GM20000 (cell line): ENCODE data around the gene AURKAIP1.

Source experiments
- DNase-seq: peaks from one replicate; pipeline ENCODE4 v3.0.0; 2012; ENCODE audit warnings: low spot score
- CTCF ChIP-seq: IDR thresholded peaks from 2 replicates; pipeline ENCODE4 v1.5.1; 2012; ENCODE audit warnings: mild to moderate bottlenecking, control low read depth; ENCODE audit errors: extremely low read depth, missing control alignments

Gene AURKAIP1

DNA sequence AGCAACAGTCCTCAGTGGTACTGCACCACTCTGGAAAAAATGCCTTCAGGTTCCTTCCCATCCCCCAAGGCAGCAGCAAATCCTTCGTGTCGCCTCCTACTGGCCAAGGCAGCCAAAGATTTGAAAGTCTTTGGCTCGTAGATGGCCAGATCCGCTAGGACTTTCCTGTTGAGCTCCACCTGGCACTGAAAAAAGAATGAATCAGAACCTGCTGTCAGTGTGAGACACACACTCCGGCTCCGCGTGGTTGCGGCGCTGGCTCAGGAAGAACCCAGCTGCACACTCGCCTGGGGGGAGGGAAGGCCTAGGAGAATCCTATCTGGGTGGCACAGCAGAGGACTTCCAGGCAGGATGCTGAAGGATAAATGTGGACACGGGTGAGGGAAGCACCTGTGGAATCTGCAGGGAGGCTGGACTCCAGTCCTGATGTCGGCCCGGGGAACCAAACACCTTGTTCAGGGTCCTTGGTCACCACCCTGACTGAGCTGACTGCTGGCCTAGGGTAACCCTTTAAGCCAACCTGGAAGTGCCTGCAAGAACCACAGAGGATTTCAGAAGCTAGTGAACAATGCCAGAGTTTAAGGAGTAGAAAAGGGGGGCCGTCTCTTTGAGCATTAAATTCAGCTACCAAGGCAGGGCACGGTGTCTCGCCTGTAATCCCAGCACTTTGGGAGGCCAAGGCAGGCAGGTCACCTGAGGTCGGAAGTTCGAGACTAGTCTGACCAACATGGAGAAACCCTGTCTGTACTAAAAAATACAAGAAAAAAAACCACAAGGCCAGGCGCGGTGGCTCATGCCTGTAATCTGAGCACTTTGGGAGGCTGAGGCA lies 27.3 kb upstream of the AURKAIP1 start:
- DNase-seq: no peak
- TF ChIP-seq CTCF: peak; percentile 49

DNA sequence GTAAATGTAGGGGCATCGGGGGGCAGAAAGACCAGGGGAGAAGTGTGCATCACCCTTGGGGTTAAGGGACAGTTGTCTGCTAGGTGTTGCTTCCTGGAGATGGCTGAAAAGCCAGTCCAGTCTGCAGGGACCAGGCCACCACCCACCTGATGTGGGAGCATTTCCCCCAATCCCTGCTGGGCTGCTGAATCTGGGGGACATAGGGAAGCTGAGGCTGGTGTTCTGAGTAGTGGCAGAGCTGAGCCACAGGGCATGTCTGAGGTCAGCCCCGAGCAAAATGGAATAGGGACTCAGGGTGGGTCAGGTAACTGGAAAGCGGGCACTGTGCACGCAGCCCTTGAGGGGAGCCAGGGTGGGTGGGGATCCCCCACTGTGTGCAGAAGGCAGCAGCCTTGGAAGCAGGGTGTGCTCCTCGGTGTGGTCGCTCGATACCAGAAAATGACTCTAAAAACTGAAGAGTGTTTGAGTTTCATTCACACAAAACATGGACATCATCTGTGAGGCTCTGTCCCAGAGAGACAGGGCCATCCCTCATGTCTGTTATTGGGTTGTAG lies 26.5 kb upstream of the AURKAIP1 start:
- TF ChIP-seq CTCF: no peak
- DNase-seq: no peak

DNA sequence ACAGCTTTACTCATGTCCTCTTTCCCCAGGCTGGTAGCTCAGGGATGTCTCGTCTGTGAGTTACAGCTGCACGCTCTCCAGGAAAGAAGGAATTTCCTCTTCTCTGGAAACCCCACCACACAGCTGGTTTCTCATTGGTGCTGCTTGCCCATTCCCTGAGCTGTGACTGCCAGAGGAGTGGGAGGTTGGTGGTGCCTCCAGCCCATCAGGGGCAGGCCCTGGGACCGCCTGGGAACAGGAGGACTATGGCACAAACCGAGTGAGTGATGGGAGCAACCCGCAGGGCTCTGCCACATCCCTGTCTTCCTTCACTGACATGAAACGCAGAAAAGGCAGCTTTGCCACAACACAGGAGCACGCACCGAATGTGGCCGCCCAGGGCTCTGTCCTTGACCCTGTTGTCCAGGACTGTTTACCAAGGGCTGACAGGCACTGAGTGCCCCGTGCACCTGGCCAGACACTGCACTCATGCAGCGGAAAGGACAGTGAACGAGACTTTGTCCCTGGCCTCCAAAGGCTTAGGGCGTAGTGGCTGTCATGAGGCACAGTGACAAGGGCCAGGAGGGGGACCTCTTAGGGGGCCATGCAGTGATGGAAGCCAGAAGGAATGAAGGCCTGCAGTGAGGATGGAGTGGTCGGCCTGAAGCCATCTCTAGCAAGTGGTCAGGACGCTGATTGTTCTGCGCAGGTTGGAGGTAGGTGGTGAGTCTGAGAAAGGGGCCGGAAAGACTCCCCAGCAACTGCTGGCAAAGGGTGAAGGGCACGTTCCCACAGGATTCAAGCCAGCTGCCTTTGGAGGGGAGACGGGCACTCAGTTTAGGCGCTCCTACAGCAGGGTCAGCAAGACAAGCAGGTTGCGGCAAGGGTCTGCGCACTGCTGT lies 25.8 kb upstream of the AURKAIP1 start:
- DNase-seq: no peak
- TF ChIP-seq CTCF: no peak

DNA sequence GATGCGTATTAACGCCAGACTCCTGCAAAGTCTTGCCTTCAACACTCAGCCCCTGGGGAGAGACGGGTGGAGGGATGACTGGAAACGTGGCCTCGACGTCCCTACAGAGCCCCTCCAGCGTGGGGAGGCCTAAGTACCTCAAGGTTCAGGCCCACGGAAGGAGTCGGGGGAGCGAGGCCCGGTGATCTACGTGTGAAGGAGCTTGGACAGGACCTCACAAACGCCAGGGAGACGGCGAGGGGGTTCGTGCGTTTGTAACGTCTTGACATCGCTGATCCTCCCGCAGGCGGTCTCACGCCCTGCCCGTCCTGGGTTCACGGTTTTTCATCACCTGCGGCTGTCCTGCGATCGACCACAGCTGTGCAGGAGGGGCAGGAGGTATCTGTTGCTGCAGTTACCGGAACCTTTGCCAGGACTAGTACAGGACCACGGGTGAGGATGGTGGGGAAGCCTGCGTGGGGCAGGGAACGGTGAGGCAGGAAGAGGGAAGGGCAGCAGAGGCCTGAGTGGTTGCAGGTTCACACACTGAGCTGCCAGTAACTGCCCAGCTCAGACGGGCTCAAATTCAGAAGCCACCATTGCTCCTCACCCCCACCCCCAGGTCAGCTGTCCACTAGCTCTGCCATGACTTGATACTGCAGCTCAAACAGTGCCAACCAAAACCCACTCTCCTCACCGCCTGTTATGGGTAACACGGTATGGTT lies 25.0 kb upstream of the AURKAIP1 start:
- no peak for TF ChIP-seq CTCF
- DNase-seq: no peak

GRCh38 chr1:1399187-1399871 lies 24.3 kb upstream of the AURKAIP1 start, which contains the start of gene CCNL2:
TSS of gene CCNL2 (minus strand) at chr1:1399335. CDS start at chr1:1399306, 29 bp downstream.
- TF ChIP-seq CTCF: peak; percentile 11
- DNase-seq: peak; percentile 99

DNA sequence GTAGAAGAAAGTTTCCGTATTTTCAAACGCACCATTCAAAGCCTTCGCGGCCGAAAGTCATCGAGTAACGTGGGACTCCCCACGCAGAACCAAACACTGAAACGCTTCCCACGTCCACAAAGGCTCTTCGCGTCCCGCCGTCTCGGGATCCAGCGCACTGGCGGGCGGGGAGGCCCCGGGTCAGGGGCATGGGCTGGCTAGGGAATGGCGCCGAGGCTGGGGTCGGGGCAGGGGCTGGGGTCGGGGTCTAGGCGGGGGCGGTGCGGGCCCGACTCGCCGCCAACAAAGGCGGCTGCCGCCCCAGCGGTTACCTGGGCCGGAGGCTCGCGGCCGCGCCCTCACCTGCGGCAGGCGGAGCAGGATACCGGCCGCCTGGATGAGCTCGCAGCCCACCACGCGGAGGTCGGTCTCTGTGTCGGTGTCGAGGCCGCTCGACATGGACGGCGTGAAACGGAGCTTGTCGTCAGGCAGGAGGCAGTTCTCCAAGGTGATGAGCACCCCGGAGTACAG lies 23.7 kb upstream of the AURKAIP1 start:
- DNase-seq: no peak
- TF ChIP-seq CTCF: no peak
